ENCODE data around the gene MEF2C.

GRCh38 chr5:88845081-88845697, 37.8 kb downstream of the MEF2C start:
- TF ChIP-seq CTCF (conservative IDR thresholded peaks at IDR 0.05 in 1 of 2, IDR thresholded peaks at IDR 0.05 in 1 of 2; ENCODE audit: low read depth in 1 of 2, low read length in 2 of 2) (no peak), EZH2 (IDR thresholded peaks at IDR 0.05; ENCODE audit: low read length, missing control alignments) (no peak)
